ENCODE data around the gene SLCO4A1.

Gene SLCO4A1

GRCh38 chr20:62611819-62612218 lies 30.5 kb upstream of the SLCO4A1 start:
- H3K4me3 Mint-ChIP-seq = no peak overlapping the region
- H3K4me1 Mint-ChIP-seq (ENCODE audit: low read depth) = peaks cover 43% of the 10 kb centered on the region
- peaks cover 3% of the 10 kb centered on the region for H3K27me3 Mint-ChIP-seq
- no peak overlapping the region for H3K27ac Mint-ChIP-seq
- intact Hi-C loops (cut with micrococcal nuclease) = no loop called here
- no peaks in the 10 kb centered on the region for H3K36me3 Mint-ChIP-seq (ENCODE audit: low read depth)
- H3K9me3 Mint-ChIP-seq = peaks cover 11% of the 10 kb centered on the region

- intact Hi-C loops (cut with micrococcal nuclease) = no loop called here
- H3K9me3 Mint-ChIP-seq = peaks cover 11% of the 10 kb centered on the region
- peaks cover 52% of the 10 kb centered on the region for H3K4me1 Mint-ChIP-seq (ENCODE audit: low read depth)
- H3K36me3 Mint-ChIP-seq (ENCODE audit: low read depth) = no peaks in the 10 kb centered on the region
- H3K27ac Mint-ChIP-seq = no peak overlapping the region
- H3K4me3 Mint-ChIP-seq = no peak overlapping the region
- peaks cover 3% of the 10 kb centered on the region for H3K27me3 Mint-ChIP-seq
Measured at GRCh38 chr20:62614085-62614960, 28.0 kb upstream of the SLCO4A1 start.

GRCh38 chr20:62614961-62615680 lies 27.2 kb upstream of the SLCO4A1 start:
- peaks cover 11% of the 10 kb centered on the region for H3K9me3 Mint-ChIP-seq
- H3K27ac Mint-ChIP-seq = no peak overlapping the region
- peaks cover 3% of the 10 kb centered on the region for H3K27me3 Mint-ChIP-seq
- H3K4me3 Mint-ChIP-seq = no peak overlapping the region
- intact Hi-C loops (cut with micrococcal nuclease) = no loop called here
- H3K36me3 Mint-ChIP-seq (ENCODE audit: low read depth) = no peaks in the 10 kb centered on the region
- H3K4me1 Mint-ChIP-seq (ENCODE audit: low read depth) = peaks cover 46% of the 10 kb centered on the region

- Mint-ChIP-seq H3K27me3 (no peaks in the 10 kb centered on the region), H3K27ac (no peak overlapping the region), H3K4me1 (ENCODE audit: low read depth) (peaks cover 41% of the 10 kb centered on the region), H3K4me3 (no peak overlapping the region), H3K9me3 (peaks cover 4% of the 10 kb centered on the region), H3K36me3 (ENCODE audit: low read depth) (no peaks in the 10 kb centered on the region)
- intact Hi-C loops (cut with micrococcal nuclease) = loop anchor here (2.0 kb wide), 1 partner anchor 115 kb away; no protein-coding TSS in a partner anchor
Measured at GRCh38 chr20:62615750-62616251, 26.5 kb upstream of the SLCO4A1 start.

- Mint-ChIP-seq H3K4me1 (ENCODE audit: low read depth) (peaks cover 41% of the 10 kb centered on the region), H3K36me3 (ENCODE audit: low read depth) (no peaks in the 10 kb centered on the region), H3K4me3 (no peak overlapping the region), H3K9me3 (no peaks in the 10 kb centered on the region), H3K27me3 (peaks cover 6% of the 10 kb centered on the region), H3K27ac (peak overlapping the region; percentile 92)
- intact Hi-C loops (cut with micrococcal nuclease) = loop anchor here (2.0 kb wide), 1 partner anchor 116 kb away; no protein-coding TSS in a partner anchor
Measured at GRCh38 chr20:62616728-62617621, 25.3 kb upstream of the SLCO4A1 start.

GRCh38 chr20:62617711-62618483 lies 24.4 kb upstream of the SLCO4A1 start:
- Mint-ChIP-seq H3K27ac (peak overlapping the region; percentile 92), H3K4me1 (ENCODE audit: low read depth) (peaks cover 41% of the 10 kb centered on the region), H3K9me3 (no peaks in the 10 kb centered on the region), H3K27me3 (peaks cover 6% of the 10 kb centered on the region), H3K36me3 (ENCODE audit: low read depth) (no peaks in the 10 kb centered on the region), H3K4me3 (peak overlapping the region; percentile 32)
- intact Hi-C loops (cut with micrococcal nuclease) = loop anchor here (2.0 kb wide), 1 partner anchor 117 kb away; no protein-coding TSS in a partner anchor

- Mint-ChIP-seq H3K4me1 (ENCODE audit: low read depth) (peaks cover 38% of the 10 kb centered on the region), H3K36me3 (ENCODE audit: low read depth) (no peaks in the 10 kb centered on the region), H3K4me3 (peak overlapping the region; percentile 1), H3K27me3 (peaks cover 6% of the 10 kb centered on the region), H3K9me3 (no peaks in the 10 kb centered on the region), H3K27ac (peak overlapping the region; percentile 92)
- intact Hi-C loops (cut with micrococcal nuclease) = no loop called here
Measured at GRCh38 chr20:62618611-62619529, 23.4 kb upstream of the SLCO4A1 start.

- intact Hi-C loops (cut with micrococcal nuclease) = no loop called here
- H3K36me3 Mint-ChIP-seq (ENCODE audit: low read depth) = no peaks in the 10 kb centered on the region
- peaks cover 6% of the 10 kb centered on the region for H3K27me3 Mint-ChIP-seq
- no peaks in the 10 kb centered on the region for H3K9me3 Mint-ChIP-seq
- peaks cover 31% of the 10 kb centered on the region for H3K4me1 Mint-ChIP-seq (ENCODE audit: low read depth)
- no peak overlapping the region for H3K4me3 Mint-ChIP-seq
- no peak overlapping the region for H3K27ac Mint-ChIP-seq
Measured at GRCh38 chr20:62620625-62621024, 21.7 kb upstream of the SLCO4A1 start.

- H3K4me1 Mint-ChIP-seq (ENCODE audit: low read depth) = peaks cover 30% of the 10 kb centered on the region
- peak overlapping the region; percentile 89 for H3K27ac Mint-ChIP-seq
- H3K27me3 Mint-ChIP-seq = peaks cover 9% of the 10 kb centered on the region
- intact Hi-C loops (cut with micrococcal nuclease) = no loop called here
- no peaks in the 10 kb centered on the region for H3K9me3 Mint-ChIP-seq
- H3K4me3 Mint-ChIP-seq = no peak overlapping the region
- H3K36me3 Mint-ChIP-seq (ENCODE audit: low read depth) = no peaks in the 10 kb centered on the region
Measured at GRCh38 chr20:62621251-62622110, 20.8 kb upstream of the SLCO4A1 start.

GRCh38 chr20:62622178-62622876 lies 20.0 kb upstream of the SLCO4A1 start:
- intact Hi-C loops (cut with micrococcal nuclease) = no loop called here
- Mint-ChIP-seq H3K4me1 (ENCODE audit: low read depth) (peaks cover 22% of the 10 kb centered on the region), H3K27ac (peak overlapping the region; percentile 89), H3K27me3 (peaks cover 9% of the 10 kb centered on the region), H3K4me3 (no peak overlapping the region), H3K36me3 (ENCODE audit: low read depth) (no peaks in the 10 kb centered on the region), H3K9me3 (no peaks in the 10 kb centered on the region)

- Mint-ChIP-seq H3K9me3 (no peaks in the 10 kb centered on the region), H3K36me3 (ENCODE audit: low read depth) (no peaks in the 10 kb centered on the region), H3K27ac (peak overlapping the region; percentile 89), H3K27me3 (peaks cover 9% of the 10 kb centered on the region), H3K4me1 (ENCODE audit: low read depth) (peaks cover 15% of the 10 kb centered on the region), H3K4me3 (peak overlapping the region; percentile 58)
- intact Hi-C loops (cut with micrococcal nuclease) = no loop called here
Measured at GRCh38 chr20:62622877-62623487, 19.3 kb upstream of the SLCO4A1 start.
